WTC11 (cell line): ENCODE measurements around the gene TBX20. TPM values are rescaled to one million over a fixed set of nuclear protein-coding genes. Genes with fewer than 3 reads are reported as not detected.

ENCODE experiments used
- ATAC-seq: fragments of 200-7000 bp; cut with Tn5 transposase; 2 replicates; pipeline ENCODE4 v1.10.0; 2021; ENCODE audit warnings: mild to moderate bottlenecking, moderate library complexity
- Bru-seq: library from RNA; stranded (reverse); fragments of 400-500 nt; gene quantifications from one replicate; lab custom pipeline; 2021; lab: Mats Ljungman, UMichigan
- CTCF ChIA-PET: fragments of 300-600 bp; sonication (Branson Sonifier 250); formaldehyde crosslinking; loops from one replicate; lab custom pipeline; 2021; ENCODE audit warnings: antibody characterized with exemption; lab: Charles Lee
- POLR2A ChIA-PET: fragments of 350-600 bp; sonication (Branson Sonifier 250); formaldehyde crosslinking; loops from one replicate; lab custom pipeline; 2021; ENCODE audit warnings: antibody characterized with exemption; lab: Charles Lee
- DNase-seq: peaks from one replicate; pipeline ENCODE4 v3.0.0; 2021; ENCODE audit warnings: low spot score
- H3K27ac Mint-ChIP-seq: 2 replicates; pipeline ENCODE4 v1.8.0; 2021; ENCODE audit warnings: mixed read lengths
- H3K27me3 Mint-ChIP-seq: 2 replicates; pipeline ENCODE4 v1.8.0; 2021; ENCODE audit warnings: low read depth, mild to moderate bottlenecking, moderate library complexity, mixed read lengths
- H3K36me3 Mint-ChIP-seq: 2 replicates; pipeline ENCODE4 v1.8.0; 2021; ENCODE audit warnings: mixed read lengths
- H3K4me1 Mint-ChIP-seq: 2 replicates; pipeline ENCODE4 v1.8.0; 2022; ENCODE audit warnings: mixed read lengths
- H3K4me3 Mint-ChIP-seq: 2 replicates; pipeline ENCODE4 v1.8.0; 2021; ENCODE audit warnings: mild to moderate bottlenecking, moderate library complexity, mixed read lengths
- H3K9me3 Mint-ChIP-seq: 2 replicates; pipeline ENCODE4 v1.8.0; 2021; ENCODE audit warnings: mixed read lengths
- CREB1 ChIP-seq: sonication (generic); formaldehyde crosslinking; IDR thresholded peaks from 2 replicates; pipeline ENCODE4 v1.8.0; 2023; ENCODE audit warnings: mild to moderate bottlenecking, missing genetic modification reagents
- E2F4 ChIP-seq: sonication (generic); formaldehyde crosslinking; IDR thresholded peaks from 2 replicates; pipeline ENCODE4 v1.8.1; 2022; ENCODE audit warnings: low read depth, mild to moderate bottlenecking, moderate library complexity, missing genetic modification reagents, borderline replicate concordance
- EMX1 ChIP-seq: fragments of 250-450 bp; sonication (Bioruptor Pico); IDR thresholded peaks from 2 replicates; pipeline ENCODE4 v1.8.0; 2021; ENCODE audit warnings: mild to moderate bottlenecking
- ESRRA ChIP-seq: sonication (generic); formaldehyde crosslinking; IDR thresholded peaks from 2 replicates; pipeline ENCODE4 v1.8.1; 2022; ENCODE audit warnings: mild to moderate bottlenecking, missing genetic modification reagents, borderline replicate concordance
- FOXP4 ChIP-seq: sonication (generic); formaldehyde crosslinking; IDR thresholded peaks from 2 replicates; pipeline ENCODE4 v1.8.0; 2022; ENCODE audit warnings: mild to moderate bottlenecking, missing genetic modification reagents
- HMGA2 ChIP-seq: fragments of 250-450 bp; sonication (Bioruptor Pico); IDR thresholded peaks from 2 replicates; pipeline ENCODE4 v1.4.0; 2021; ENCODE audit warnings: mild to moderate bottlenecking, moderate library complexity
- MYBL2 ChIP-seq: sonication (generic); formaldehyde crosslinking; IDR thresholded peaks from 2 replicates; pipeline ENCODE4 v1.8.1; 2023; ENCODE audit warnings: mild to moderate bottlenecking, moderate library complexity, missing genetic modification reagents
- NFATC4 ChIP-seq: fragments of 250-450 bp; sonication (Bioruptor Pico); IDR thresholded peaks from 2 replicates; pipeline ENCODE4 v1.9.0; 2021; ENCODE audit warnings: mild to moderate bottlenecking
- NFE2L1 ChIP-seq: sonication (generic); formaldehyde crosslinking; IDR thresholded peaks from 2 replicates; pipeline ENCODE4 v1.8.1; 2023; ENCODE audit warnings: missing genetic modification reagents
- NFYB ChIP-seq: sonication (generic); formaldehyde crosslinking; conservative IDR thresholded peaks from 2 replicates; pipeline ENCODE4 v1.8.0; 2022; ENCODE audit warnings: low read depth, missing genetic modification reagents
- RELA ChIP-seq: sonication (generic); formaldehyde crosslinking; IDR thresholded peaks from 2 replicates; pipeline ENCODE4 v1.8.1; 2022; ENCODE audit warnings: missing genetic modification reagents, mild to moderate bottlenecking, borderline replicate concordance
- SP1 ChIP-seq: sonication (generic); formaldehyde crosslinking; conservative IDR thresholded peaks from 2 replicates; pipeline ENCODE4 v1.8.1; 2022; ENCODE audit warnings: missing genetic modification reagents
- TEAD1 ChIP-seq: sonication (generic); formaldehyde crosslinking; IDR thresholded peaks from 2 replicates; pipeline ENCODE4 v1.8.0; 2022; ENCODE audit warnings: mild to moderate bottlenecking, missing genetic modification reagents
- TEAD4 ChIP-seq: sonication (generic); formaldehyde crosslinking; IDR thresholded peaks from 2 replicates; pipeline ENCODE4 v1.8.0; 2022; ENCODE audit warnings: mild to moderate bottlenecking, missing genetic modification reagents
- TP53 ChIP-seq: sonication (generic); formaldehyde crosslinking; IDR thresholded peaks from 2 replicates; pipeline ENCODE4 v1.8.1; 2023; ENCODE audit warnings: mild to moderate bottlenecking, missing genetic modification reagents
- USF1 ChIP-seq: sonication (generic); formaldehyde crosslinking; IDR thresholded peaks from 2 replicates; pipeline ENCODE4 v1.8.0; 2022; ENCODE audit warnings: mild to moderate bottlenecking, missing genetic modification reagents
- ZNF138 ChIP-seq: sonication (generic); formaldehyde crosslinking; conservative IDR thresholded peaks from 2 replicates; pipeline ENCODE4 v1.8.1; 2022; ENCODE audit warnings: mild to moderate bottlenecking, moderate library complexity, missing genetic modification reagents
- ZNF317 ChIP-seq: sonication (generic); formaldehyde crosslinking; IDR thresholded peaks from 2 replicates; pipeline ENCODE4 v1.8.1; 2023; ENCODE audit warnings: low read depth, mild to moderate bottlenecking, moderate library complexity, missing genetic modification reagents, borderline replicate concordance
- ZNF425 ChIP-seq: fragments of 250-450 bp; sonication (Bioruptor Pico); conservative IDR thresholded peaks from 2 replicates; pipeline ENCODE4 v1.9.0; 2021; ENCODE audit warnings: mild to moderate bottlenecking
- long read RNA-seq, 3 experiments: library from RNA in 1 of 3; library from capped mRNA in 1 of 3; library from polyadenylated mRNA in 1 of 3; unstranded in 2 of 3; stranded (forward) in 1 of 3; transcript quantifications; one replicate each; pipeline ENCODE4 v2.0.0, GENCODE V29; 2021
- total RNA-seq: library from RNA; stranded (reverse); gene quantifications from 3 replicates; pipeline ENCODE4 v1.2.3, GENCODE V29; 2021
- TF ChIP-seq, protein P1 (sequence below): sonication (generic); formaldehyde crosslinking; IDR thresholded peaks from 2 replicates; pipeline ENCODE4 v1.8.0; 2022; ENCODE audit warnings: mild to moderate bottlenecking, missing genetic modification reagents
- TF ChIP-seq, protein P2 (sequence below): sonication (generic); formaldehyde crosslinking; IDR thresholded peaks from 2 replicates; pipeline ENCODE4 v1.8.1; 2022; ENCODE audit warnings: mild to moderate bottlenecking, moderate library complexity, missing genetic modification reagents
- TF ChIP-seq, protein P3 (sequence below): fragments of 250-450 bp; sonication (Bioruptor Pico); IDR thresholded peaks from 2 replicates; pipeline ENCODE4 v1.9.0; 2021; ENCODE audit warnings: mild to moderate bottlenecking

Gene TBX20
- total RNA-seq: 0.24 to 0.37 TPM (median 0.25 TPM) in 3 replicates
- percentile 30 among the genes with signal in this experiment for Bru-seq, nascent RNA
- long read RNA-seq, experiment 1: 0 reads
- long read RNA-seq, experiment 2: 0 reads
- long read RNA-seq, experiment 3: 0 reads

GRCh38 chr7:35253710-35254495 lies at the start of gene TBX20:
Gene TBX20 (minus strand): TSS chr7:35254100. CDS start chr7:35253620, 480 bp downstream.
- CTCF ChIA-PET: interaction anchor here (1.7 kb wide), 1 partner anchor 176 kb away, joined by 5 read pairs; no protein-coding TSS in a partner anchor
- no peaks in the 10 kb centered on the region for H3K36me3 Mint-ChIP-seq
- POLR2A ChIA-PET: no interaction called here
- H3K27ac Mint-ChIP-seq: no peak within 1 kb of the TSS
- DNase-seq (peak; percentile 71), ATAC-seq (peak; percentile 38)
- TF ChIP-seq TEAD1 (CRISPR knock-in tag) (0 out of 2 replicates have a peak, but pooled peaks have one; percentile 36), SP1 (CRISPR knock-in tag) (0 out of 2 replicates have a peak, but pooled peaks have one; percentile 24), NFYB (CRISPR knock-in tag) (no peak), FOXP4 (0 out of 2 replicates have a peak, but pooled peaks have one; percentile 14), ZNF138 (CRISPR knock-in tag) (no peak)
- TF ChIP-seq, protein P1, sequence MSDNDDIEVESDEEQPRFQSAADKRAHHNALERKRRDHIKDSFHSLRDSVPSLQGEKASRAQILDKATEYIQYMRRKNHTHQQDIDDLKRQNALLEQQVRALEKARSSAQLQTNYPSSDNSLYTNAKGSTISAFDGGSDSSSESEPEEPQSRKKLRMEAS: 0 out of 2 replicates have a peak, but pooled peaks have one; percentile 2
- TF ChIP-seq, all 79 proteins: peak for 4
- Mint-ChIP-seq H3K9me3 (no peaks in the 10 kb centered on the region), H3K4me1 (peaks cover 67% of the 10 kb centered on the region), H3K27me3 (peaks cover 99% of the 10 kb centered on the region), H3K4me3 (peak within 1 kb of the TSS; percentile 78)

DNA sequence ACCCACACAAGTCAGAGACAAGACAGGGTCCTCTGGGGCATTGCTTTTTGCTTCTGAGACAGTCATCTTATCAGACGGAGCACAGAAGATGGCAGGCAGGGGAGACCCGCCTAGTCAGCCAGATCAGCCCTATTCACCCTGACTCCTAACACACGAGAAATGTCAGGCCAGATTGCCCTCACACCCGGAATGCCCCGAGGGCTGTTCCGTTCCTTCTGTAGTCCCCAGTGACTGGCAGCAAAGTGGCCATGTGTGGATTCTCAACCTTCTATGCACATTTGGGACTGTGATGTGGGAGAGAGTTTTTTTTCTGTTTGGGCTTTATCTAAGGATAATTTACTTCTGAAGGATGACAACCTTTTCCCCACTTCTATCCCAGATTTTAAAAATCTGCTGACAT lies 35.5 kb upstream of the TBX20 start:
- TF ChIP-seq E2F4 (CRISPR knock-in tag) (no peak), HMGA2 (no peak), MYBL2 (CRISPR knock-in tag) (no peak), CREB1 (CRISPR knock-in tag) (no peak), NFE2L1 (no peak), TEAD4 (CRISPR knock-in tag) (no peak), ZNF317 (CRISPR knock-in tag) (no peak), RELA (CRISPR knock-in tag) (no peak), TP53 (CRISPR knock-in tag) (no peak), SP1 (CRISPR knock-in tag) (no peak), NFATC4 (no peak), USF1 (CRISPR knock-in tag) (no peak), ZNF425 (CRISPR knock-in tag) (no peak), EMX1 (no peak), ESRRA (CRISPR knock-in tag) (no peak)
- TF ChIP-seq, protein P2, sequence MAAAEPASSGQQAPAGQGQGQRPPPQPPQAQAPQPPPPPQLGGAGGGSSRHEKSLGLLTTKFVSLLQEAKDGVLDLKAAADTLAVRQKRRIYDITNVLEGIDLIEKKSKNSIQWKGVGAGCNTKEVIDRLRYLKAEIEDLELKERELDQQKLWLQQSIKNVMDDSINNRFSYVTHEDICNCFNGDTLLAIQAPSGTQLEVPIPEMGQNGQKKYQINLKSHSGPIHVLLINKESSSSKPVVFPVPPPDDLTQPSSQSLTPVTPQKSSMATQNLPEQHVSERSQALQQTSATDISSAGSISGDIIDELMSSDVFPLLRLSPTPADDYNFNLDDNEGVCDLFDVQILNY (CRISPR knock-in tag): no peak
- TF ChIP-seq, protein P3, sequence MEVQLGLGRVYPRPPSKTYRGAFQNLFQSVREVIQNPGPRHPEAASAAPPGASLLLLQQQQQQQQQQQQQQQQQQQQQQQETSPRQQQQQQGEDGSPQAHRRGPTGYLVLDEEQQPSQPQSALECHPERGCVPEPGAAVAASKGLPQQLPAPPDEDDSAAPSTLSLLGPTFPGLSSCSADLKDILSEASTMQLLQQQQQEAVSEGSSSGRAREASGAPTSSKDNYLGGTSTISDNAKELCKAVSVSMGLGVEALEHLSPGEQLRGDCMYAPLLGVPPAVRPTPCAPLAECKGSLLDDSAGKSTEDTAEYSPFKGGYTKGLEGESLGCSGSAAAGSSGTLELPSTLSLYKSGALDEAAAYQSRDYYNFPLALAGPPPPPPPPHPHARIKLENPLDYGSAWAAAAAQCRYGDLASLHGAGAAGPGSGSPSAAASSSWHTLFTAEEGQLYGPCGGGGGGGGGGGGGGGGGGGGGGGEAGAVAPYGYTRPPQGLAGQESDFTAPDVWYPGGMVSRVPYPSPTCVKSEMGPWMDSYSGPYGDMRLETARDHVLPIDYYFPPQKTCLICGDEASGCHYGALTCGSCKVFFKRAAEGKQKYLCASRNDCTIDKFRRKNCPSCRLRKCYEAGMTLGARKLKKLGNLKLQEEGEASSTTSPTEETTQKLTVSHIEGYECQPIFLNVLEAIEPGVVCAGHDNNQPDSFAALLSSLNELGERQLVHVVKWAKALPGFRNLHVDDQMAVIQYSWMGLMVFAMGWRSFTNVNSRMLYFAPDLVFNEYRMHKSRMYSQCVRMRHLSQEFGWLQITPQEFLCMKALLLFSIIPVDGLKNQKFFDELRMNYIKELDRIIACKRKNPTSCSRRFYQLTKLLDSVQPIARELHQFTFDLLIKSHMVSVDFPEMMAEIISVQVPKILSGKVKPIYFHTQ (CRISPR knock-in tag): no peak
- no peak overlapping the region for H3K27ac Mint-ChIP-seq
- H3K9me3 Mint-ChIP-seq: peaks cover 32% of the 10 kb centered on the region
- ATAC-seq: no peak
- peaks cover 13% of the 10 kb centered on the region for H3K36me3 Mint-ChIP-seq
- peaks cover 3% of the 10 kb centered on the region for H3K4me1 Mint-ChIP-seq
- CTCF ChIA-PET: no interaction called here
- POLR2A ChIA-PET: no interaction called here
- DNase-seq: no peak
- H3K27me3 Mint-ChIP-seq: peaks cover 3% of the 10 kb centered on the region
- no peak overlapping the region for H3K4me3 Mint-ChIP-seq
